MCF 10A (cell line): ENCODE measurements around the gene MINDY1. TPM values are rescaled to one million over a fixed set of nuclear protein-coding genes. Genes with fewer than 3 reads are reported as not detected.

Experiments used
- BruUV-seq: library from RNA; stranded (reverse); fragments of 400-500 nt; replicated peaks from 2 replicates; lab custom pipeline; 2021; lab: Mats Ljungman, UMichigan
- CTCF ChIA-PET: fragments of 300-600 bp; sonication (Branson Sonifier 250); formaldehyde crosslinking; extraction: SDS; loops from one replicate; lab custom pipeline; 2021; ENCODE audit warnings: antibody characterized with exemption, inconsistent platforms; lab: Yijun Ruan, JAX
- POLR2A ChIA-PET: fragments of 300-600, 350-650 bp; sonication (Branson Sonifier 250); formaldehyde crosslinking; extraction: SDS; loops from one replicate; lab custom pipeline; 2020; ENCODE audit warnings: antibody characterized with exemption, inconsistent platforms; lab: Yijun Ruan, JAX
- DNase-seq: peaks from one replicate; pipeline ENCODE4 v3.0.0-alpha.2; 2018; ENCODE audit not compliant: unreplicated experiment
- H3K27ac Mint-ChIP-seq: one replicate; pipeline ENCODE4 v1.8.0; 2022; ENCODE audit warnings: mild to moderate bottlenecking, low read depth, mixed read lengths; ENCODE audit not compliant: unreplicated experiment
- H3K27me3 Mint-ChIP-seq: one replicate; pipeline ENCODE4 v1.8.0; 2022; ENCODE audit warnings: mixed read lengths; ENCODE audit not compliant: insufficient read depth, unreplicated experiment
- H3K36me3 Mint-ChIP-seq: one replicate; pipeline ENCODE4 v1.8.0; 2022; ENCODE audit warnings: mild to moderate bottlenecking, moderate library complexity, mixed read lengths; ENCODE audit not compliant: insufficient read depth, unreplicated experiment
- H3K4me1 Mint-ChIP-seq: one replicate; pipeline ENCODE4 v1.8.0; 2022; ENCODE audit warnings: mixed read lengths; ENCODE audit not compliant: insufficient read depth, unreplicated experiment
- H3K4me3 Mint-ChIP-seq: one replicate; pipeline ENCODE4 v1.8.0; 2022; ENCODE audit warnings: mild to moderate bottlenecking, moderate library complexity, mixed read lengths; ENCODE audit not compliant: unreplicated experiment
- H3K9me3 Mint-ChIP-seq: one replicate; pipeline ENCODE4 v1.8.0; 2022; ENCODE audit warnings: mixed read lengths; ENCODE audit not compliant: unreplicated experiment
- intact Hi-C: fragments of 100-400 bp; cut with micrococcal nuclease; formaldehyde crosslinking; loops from 2 replicates; pipeline ENCODE4 v1.14.1; 2022
- total RNA-seq: library from RNA; stranded (reverse); gene quantifications from 2 replicates; pipeline ENCODE4 v1.2.3, GENCODE V29; 2022
- TF ChIP-seq, protein P1 (sequence below): fragments of 200-600 bp; IDR thresholded peaks from one replicate; pipeline ENCODE4 v1.8.0; 2022; ENCODE audit warnings: antibody characterized with exemption, mild to moderate bottlenecking; ENCODE audit not compliant: unreplicated experiment

MINDY1 gene
- total RNA-seq, 1 experiment from 2014 or later = 8.9 TPM

GRCh38 chr1:150954708-150955107 lies 52.0 kb downstream of the MINDY1 start:
- no peak for DNase-seq
- CTCF ChIA-PET = no interaction called here
- no TSS peak for BruUV-seq
- TF ChIP-seq, protein P1, sequence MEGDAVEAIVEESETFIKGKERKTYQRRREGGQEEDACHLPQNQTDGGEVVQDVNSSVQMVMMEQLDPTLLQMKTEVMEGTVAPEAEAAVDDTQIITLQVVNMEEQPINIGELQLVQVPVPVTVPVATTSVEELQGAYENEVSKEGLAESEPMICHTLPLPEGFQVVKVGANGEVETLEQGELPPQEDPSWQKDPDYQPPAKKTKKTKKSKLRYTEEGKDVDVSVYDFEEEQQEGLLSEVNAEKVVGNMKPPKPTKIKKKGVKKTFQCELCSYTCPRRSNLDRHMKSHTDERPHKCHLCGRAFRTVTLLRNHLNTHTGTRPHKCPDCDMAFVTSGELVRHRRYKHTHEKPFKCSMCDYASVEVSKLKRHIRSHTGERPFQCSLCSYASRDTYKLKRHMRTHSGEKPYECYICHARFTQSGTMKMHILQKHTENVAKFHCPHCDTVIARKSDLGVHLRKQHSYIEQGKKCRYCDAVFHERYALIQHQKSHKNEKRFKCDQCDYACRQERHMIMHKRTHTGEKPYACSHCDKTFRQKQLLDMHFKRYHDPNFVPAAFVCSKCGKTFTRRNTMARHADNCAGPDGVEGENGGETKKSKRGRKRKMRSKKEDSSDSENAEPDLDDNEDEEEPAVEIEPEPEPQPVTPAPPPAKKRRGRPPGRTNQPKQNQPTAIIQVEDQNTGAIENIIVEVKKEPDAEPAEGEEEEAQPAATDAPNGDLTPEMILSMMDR = no peak
- H3K4me3 Mint-ChIP-seq = no peak overlapping the region
- POLR2A ChIA-PET = interaction anchor here (0.9 to 1.3 kb wide), 3 partner anchors 14 to 33 kb away, joined by 3 to 5 read pairs (median 3); no protein-coding TSS in a partner anchor
- intact Hi-C loops = no loop called here
- peaks cover 100% of the 10 kb centered on the region for H3K36me3 Mint-ChIP-seq
- no peaks in the 10 kb centered on the region for H3K9me3 Mint-ChIP-seq
- H3K27me3 Mint-ChIP-seq = no peaks in the 10 kb centered on the region
- no peak overlapping the region for H3K27ac Mint-ChIP-seq
- H3K4me1 Mint-ChIP-seq = no peaks in the 10 kb centered on the region

Other genes with a start within 250 kb of the MINDY1 start
- 0.75 and 0.86 TPM in 2 replicates for gene CTSS, start 241.1 kb downstream of the MINDY1 start, total RNA-seq
- gene CTSK, start 198.6 kb downstream of the MINDY1 start, total RNA-seq = 6.2 and 6.4 TPM in 2 replicates
- gene ARNT, start 130.3 kb downstream of the MINDY1 start, total RNA-seq = 40.3 and 42.9 TPM in 2 replicates
- not detected in 2 replicates for gene CTXND2, start 119.8 kb downstream of the MINDY1 start, total RNA-seq
- gene SETDB1, start 80.5 kb downstream of the MINDY1 start, total RNA-seq = 67.4 and 69.4 TPM in 2 replicates
- gene CERS2, start 32.1 kb downstream of the MINDY1 start, total RNA-seq = 270 TPM in 2 replicates
- gene ANXA9, start 24.6 kb downstream of the MINDY1 start, total RNA-seq = 0.37 and 0.61 TPM in 2 replicates
- gene PRUNE1, start 1.5 kb upstream of the MINDY1 start, total RNA-seq = 17.6 and 24.1 TPM in 2 replicates
- gene BNIPL, start 29.7 kb upstream of the MINDY1 start, total RNA-seq = 1.2 and 2.3 TPM in 2 replicates
- gene C1orf56, start 40.8 kb upstream of the MINDY1 start, total RNA-seq = 2.2 and 2.7 TPM in 2 replicates
- 134 and 139 TPM in 2 replicates for gene CDC42SE1, start 52.7 kb upstream of the MINDY1 start, total RNA-seq
- gene MLLT11, start 53.5 kb upstream of the MINDY1 start, total RNA-seq = 0.86 and 1.3 TPM in 2 replicates
- gene GABPB2, start 63.9 kb upstream of the MINDY1 start, total RNA-seq = 20.2 and 22.9 TPM in 2 replicates
- gene SEMA6C, start 139.7 kb upstream of the MINDY1 start, total RNA-seq = 2.3 and 9.5 TPM in 2 replicates
- not detected in 2 replicates for gene TNFAIP8L2, start 149.7 kb upstream of the MINDY1 start, total RNA-seq
- gene LYSMD1, start 159.0 kb upstream of the MINDY1 start, total RNA-seq = 14.4 and 22.3 TPM in 2 replicates
- gene SCNM1, start 159.2 kb upstream of the MINDY1 start, total RNA-seq = 88.5 and 93.0 TPM in 2 replicates
- gene TMOD4, start 169.1 kb upstream of the MINDY1 start, total RNA-seq = 1.1 TPM in 1 of 2 replicates, not detected in the other
- 106 and 108 TPM in 2 replicates for gene VPS72, start 183.3 kb upstream of the MINDY1 start, total RNA-seq
- 150 and 163 TPM in 2 replicates for gene PIP5K1A, start 191.7 kb upstream of the MINDY1 start, total RNA-seq
- gene PSMD4, start 247.8 kb upstream of the MINDY1 start, total RNA-seq = 266 and 285 TPM in 2 replicates